Measurements from ENCODE around the gene P2RY12.

Gene P2RY12

GRCh38 chr3:151305775-151306151 lies 78.8 kb downstream of the P2RY12 start:
- peak; percentile 56 for DNase-seq (ENCODE audit: low read depth)
- TF ChIP-seq, protein P1, sequence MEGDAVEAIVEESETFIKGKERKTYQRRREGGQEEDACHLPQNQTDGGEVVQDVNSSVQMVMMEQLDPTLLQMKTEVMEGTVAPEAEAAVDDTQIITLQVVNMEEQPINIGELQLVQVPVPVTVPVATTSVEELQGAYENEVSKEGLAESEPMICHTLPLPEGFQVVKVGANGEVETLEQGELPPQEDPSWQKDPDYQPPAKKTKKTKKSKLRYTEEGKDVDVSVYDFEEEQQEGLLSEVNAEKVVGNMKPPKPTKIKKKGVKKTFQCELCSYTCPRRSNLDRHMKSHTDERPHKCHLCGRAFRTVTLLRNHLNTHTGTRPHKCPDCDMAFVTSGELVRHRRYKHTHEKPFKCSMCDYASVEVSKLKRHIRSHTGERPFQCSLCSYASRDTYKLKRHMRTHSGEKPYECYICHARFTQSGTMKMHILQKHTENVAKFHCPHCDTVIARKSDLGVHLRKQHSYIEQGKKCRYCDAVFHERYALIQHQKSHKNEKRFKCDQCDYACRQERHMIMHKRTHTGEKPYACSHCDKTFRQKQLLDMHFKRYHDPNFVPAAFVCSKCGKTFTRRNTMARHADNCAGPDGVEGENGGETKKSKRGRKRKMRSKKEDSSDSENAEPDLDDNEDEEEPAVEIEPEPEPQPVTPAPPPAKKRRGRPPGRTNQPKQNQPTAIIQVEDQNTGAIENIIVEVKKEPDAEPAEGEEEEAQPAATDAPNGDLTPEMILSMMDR (conservative IDR thresholded peaks at IDR 0.05; ENCODE audit: low read length), result no peak
- H3K4me3 ChIP-seq (ENCODE audit: low read length), result peak overlapping the region; percentile 41; the same call in 1 of the 2 replicates

DNA sequence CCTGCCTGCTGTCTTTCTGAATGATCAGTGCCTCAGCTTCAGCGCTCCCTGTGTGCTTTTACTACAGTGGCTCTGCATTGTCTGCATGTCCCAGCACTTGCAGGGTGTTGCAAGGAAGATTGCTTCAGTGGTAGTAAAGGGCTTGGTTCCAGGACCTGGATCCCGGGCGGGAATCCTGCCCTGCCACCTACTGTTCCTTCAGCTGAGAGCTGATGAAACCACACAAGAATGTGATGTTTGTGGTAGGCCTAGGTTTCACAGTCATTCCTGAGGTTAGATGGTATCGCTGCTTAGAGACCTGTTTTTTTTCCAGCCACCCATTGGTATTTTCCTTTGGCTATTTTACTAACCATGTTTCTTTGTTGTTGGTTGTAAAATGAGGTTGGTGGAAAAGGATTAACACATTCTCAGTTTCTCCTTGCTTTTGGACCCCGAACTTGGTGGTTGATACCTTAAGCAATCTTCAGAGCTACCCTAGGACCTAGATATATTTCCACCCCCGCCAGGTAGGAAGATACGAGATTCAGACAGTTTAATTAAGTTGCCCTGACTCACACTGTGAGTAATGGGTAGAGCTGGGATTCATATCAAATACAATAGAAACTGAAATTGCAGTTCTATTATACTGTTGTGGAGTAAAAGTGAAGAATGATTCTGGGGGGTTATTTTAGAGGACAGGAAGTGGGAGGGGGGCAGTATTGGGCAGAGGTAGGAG lies 79.3 kb downstream of the P2RY12 start:
- H3K4me3 ChIP-seq (ENCODE audit: low read length), result peak overlapping the region; percentile 41
- TF ChIP-seq, protein P1 (conservative IDR thresholded peaks at IDR 0.05; ENCODE audit: low read length), result peak; percentile 38
- peak; percentile 99 for DNase-seq (ENCODE audit: low read depth)

GRCh38 chr3:151303751-151304150 lies 80.8 kb downstream of the P2RY12 start:
- DNase-seq (ENCODE audit: low read depth), result no peak
- TF ChIP-seq, protein P1 (conservative IDR thresholded peaks at IDR 0.05; ENCODE audit: low read length), result no peak
- no peak overlapping the region for H3K4me3 ChIP-seq (ENCODE audit: low read length)

DNA sequence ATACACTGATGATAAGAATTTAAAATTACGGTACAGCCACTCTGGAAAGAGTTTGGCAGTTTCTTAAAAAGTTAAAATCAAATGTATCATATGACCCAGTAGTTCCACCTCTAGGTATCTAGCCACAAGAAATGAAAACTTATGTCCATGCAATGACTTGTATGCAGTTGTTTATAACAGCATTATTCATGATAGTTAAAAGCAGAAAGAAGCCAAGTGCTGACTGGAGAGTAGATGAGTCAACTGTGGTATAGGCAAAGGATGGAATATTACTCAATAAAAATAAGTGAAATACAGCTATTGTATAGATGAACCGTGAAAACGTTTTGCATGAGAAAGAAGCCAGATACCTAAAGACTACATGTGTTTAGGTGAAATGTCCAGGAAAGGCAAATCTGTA lies 82.8 kb downstream of the P2RY12 start:
- peak; percentile 61 for DNase-seq (ENCODE audit: low read depth)
- TF ChIP-seq, protein P1 (conservative IDR thresholded peaks at IDR 0.05; ENCODE audit: low read length), result no peak
- no peak overlapping the region for H3K4me3 ChIP-seq (ENCODE audit: low read length)

DNA sequence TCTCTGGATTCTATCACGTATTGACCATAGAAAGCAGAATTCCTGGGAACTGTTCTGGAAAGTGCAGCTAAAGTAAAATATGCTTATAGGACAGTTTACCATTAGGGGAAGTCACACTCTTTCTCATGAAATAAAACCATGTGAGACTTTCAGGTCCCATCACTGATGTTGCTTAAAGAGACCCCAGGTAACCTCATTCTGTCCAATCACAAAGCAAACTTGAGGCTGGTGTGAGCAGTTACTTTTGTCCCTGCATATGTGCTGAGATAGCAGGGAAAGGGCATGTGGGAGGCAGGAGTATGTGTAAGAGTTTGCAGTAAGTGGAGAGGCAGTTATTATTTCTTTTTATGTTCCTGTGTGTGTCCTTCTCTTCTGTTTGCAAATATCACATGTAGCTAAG lies 84.0 kb downstream of the P2RY12 start:
- H3K4me3 ChIP-seq (ENCODE audit: low read length), result no peak overlapping the region

GRCh38 chr3:151299006-151299405 lies 85.5 kb downstream of the P2RY12 start:
- no peak for DNase-seq (ENCODE audit: low read depth)
- TF ChIP-seq, protein P1 (conservative IDR thresholded peaks at IDR 0.05; ENCODE audit: low read length), result no peak
- H3K4me3 ChIP-seq (ENCODE audit: low read length), result no peak overlapping the region

More for the DNA sequence above, 84.0 kb downstream of the P2RY12 start:
- DNase-seq (ENCODE audit: low read depth), result no peak
- TF ChIP-seq, protein P1 (conservative IDR thresholded peaks at IDR 0.05; ENCODE audit: low read length), result no peak

DNA sequence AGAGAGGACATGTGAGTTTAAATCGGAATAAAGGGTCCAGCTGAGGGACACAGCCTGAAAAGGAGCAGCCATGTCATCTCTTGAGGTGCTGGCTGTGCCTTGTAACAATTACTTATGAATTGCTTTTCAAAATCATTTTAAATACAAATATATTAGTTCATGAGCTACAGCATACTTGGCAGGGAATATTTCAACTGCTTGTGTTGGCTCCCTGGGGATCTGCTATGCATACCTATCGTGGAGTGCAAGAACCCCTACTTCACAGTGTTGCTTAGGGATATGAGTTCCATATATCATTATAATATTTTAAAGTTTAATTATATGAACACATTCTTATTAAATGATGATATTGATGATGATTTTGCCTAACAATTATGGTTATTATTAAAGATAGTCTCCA lies 87.1 kb downstream of the P2RY12 start:
- no peak overlapping the region for H3K4me3 ChIP-seq (ENCODE audit: low read length)
- TF ChIP-seq, protein P1 (conservative IDR thresholded peaks at IDR 0.05; ENCODE audit: low read length), result no peak
- no peak for DNase-seq (ENCODE audit: low read depth)
